HG03159 (cell line): Measurements from ENCODE around the gene MT1B.
A peak's percentile ranks its signal among the peaks of the same experiment; 100 is the strongest.

ENCODE experiments used
- ATAC-seq: cut with Tn5 transposase; IDR thresholded peaks from one replicate; pipeline ENCODE4 v1.9.1; 2021; ENCODE audit warnings: mild to moderate bottlenecking, moderate library complexity; ENCODE audit not compliant: unreplicated experiment

MT1B gene

GRCh38 chr16:56651586-56651985, at the start of gene MT1B:
MT1B (plus strand) TSS chr16:56651886; CDS start chr16:56651954, 68 bp downstream.
- no peak for ATAC-seq

- no peak for ATAC-seq
Measured at GRCh38 chr16:56603589-56603988, 48.1 kb upstream of the MT1B start.

DNA sequence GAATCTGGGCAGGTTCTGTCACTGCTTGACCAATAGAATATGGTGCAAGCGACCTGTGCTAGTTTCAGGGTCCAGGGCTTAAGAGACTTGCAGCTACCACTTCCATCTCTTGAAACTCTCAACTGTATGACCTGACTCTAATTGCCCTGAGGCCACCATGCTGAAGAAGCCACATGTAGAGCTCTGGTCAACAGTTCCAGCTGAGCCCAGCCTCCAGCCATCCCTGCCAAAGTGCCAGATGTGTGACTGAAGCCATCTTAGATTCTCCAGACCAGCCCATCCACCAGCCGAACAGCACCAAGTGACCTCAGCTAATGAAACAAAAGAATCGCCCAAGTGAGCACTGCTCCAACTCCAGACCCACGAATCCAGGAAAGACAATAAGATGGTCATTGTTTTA, 46.7 kb upstream of the MT1B start:
- no peak for ATAC-seq

- ATAC-seq, result no peak
Measured at GRCh38 chr16:56605475-56605874, 46.2 kb upstream of the MT1B start.

GRCh38 chr16:56606071-56606475, 45.6 kb upstream of the MT1B start:
- ATAC-seq, result no peak

DNA sequence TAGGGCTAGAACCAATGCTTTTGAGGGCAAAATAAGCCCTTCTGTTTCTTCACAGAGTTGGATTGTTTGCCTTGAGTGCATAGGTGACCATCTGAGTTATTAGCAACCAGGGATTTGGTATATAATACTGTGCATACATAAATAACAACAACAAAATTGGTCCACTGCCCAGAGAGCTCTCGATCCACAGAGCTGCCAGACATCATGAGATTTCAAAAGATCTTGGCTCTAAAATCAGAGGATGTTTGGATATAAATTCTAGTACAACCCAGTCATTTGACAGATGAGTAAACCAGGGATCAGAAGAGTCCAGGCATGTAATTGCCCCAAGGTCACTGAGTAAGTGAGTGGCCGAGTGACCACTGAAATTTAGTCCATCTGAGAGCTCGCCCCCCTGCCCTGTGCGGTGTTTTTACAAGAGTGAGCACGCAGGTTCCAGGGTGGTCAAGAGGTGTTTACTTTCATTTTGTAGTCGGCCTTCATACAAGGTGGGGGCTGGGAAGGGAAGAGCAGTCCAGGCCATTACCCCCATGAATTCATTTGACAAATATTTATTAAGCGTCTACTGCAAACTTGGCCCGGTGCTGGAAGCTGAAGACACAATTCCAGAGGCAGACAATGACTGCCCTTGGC, 45.1 kb upstream of the MT1B start:
- no peak for ATAC-seq

DNA sequence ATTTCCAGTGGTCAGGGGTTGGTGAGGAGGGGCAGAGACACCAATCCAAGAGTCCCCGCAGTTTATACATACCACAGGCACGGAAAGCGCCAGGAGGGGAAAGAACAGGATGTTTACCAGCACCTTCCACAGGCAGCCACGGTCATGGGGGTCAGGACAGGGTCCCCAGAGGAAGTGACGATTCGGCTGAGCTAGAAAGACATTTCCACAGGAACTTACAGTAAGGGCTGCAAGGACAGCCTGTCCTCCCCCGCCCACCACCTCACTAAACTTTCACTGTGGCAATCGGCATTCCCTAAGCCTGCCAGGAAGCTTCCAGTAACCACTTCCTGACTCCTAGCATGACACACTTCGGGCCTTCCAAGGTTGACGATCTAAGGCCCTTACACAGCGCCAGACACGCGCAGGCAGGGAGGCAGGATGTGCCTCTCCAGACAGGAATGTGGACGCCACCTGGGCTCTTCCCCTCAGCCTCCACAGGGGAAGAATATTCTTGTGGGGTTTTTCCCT, 44.5 kb upstream of the MT1B start:
- ATAC-seq, result no peak

- no peak for ATAC-seq
Measured at GRCh38 chr16:56607675-56608042, 44.0 kb upstream of the MT1B start.

- ATAC-seq, result peak; percentile 88
Measured at GRCh38 chr16:56608043-56608875, 43.4 kb upstream of the MT1B start, which contains the start of gene MT2A. MT2A (plus strand) TSS chr16:56608584; CDS start chr16:56608656, 72 bp downstream.

GRCh38 chr16:56608876-56609462, 42.7 kb upstream of the MT1B start:
- no peak for ATAC-seq

DNA sequence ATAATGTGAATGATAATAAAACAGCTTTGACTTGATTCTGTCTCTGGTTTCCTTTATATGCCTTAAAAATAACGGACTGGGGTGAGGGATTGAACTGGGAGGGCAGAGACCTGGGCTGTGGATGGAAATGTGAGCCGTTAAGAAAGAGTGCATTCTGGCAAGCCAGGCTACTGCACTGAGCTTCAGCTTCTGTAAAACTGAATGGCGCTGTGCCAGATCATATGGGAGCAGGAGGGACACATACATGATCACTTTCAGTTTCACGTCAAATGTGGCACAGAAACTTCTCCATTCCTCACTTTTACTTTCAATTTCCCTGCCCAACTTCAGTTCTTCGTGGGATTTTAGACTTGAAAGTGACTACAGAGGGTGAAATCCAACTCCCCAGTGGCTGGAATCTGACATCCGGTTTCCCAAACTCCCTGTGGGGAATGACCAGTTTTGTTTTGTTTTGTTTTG, 42.2 kb upstream of the MT1B start:
- ATAC-seq, result peak; percentile 51

GRCh38 chr16:56610017-56610608, 41.6 kb upstream of the MT1B start:
- no peak for ATAC-seq

- no peak for ATAC-seq
Measured at GRCh38 chr16:56610609-56611111, 41.0 kb upstream of the MT1B start.

GRCh38 chr16:56611281-56611833, 40.3 kb upstream of the MT1B start:
- ATAC-seq, result no peak

GRCh38 chr16:56613706-56614105, 38.0 kb upstream of the MT1B start:
- no peak for ATAC-seq

DNA sequence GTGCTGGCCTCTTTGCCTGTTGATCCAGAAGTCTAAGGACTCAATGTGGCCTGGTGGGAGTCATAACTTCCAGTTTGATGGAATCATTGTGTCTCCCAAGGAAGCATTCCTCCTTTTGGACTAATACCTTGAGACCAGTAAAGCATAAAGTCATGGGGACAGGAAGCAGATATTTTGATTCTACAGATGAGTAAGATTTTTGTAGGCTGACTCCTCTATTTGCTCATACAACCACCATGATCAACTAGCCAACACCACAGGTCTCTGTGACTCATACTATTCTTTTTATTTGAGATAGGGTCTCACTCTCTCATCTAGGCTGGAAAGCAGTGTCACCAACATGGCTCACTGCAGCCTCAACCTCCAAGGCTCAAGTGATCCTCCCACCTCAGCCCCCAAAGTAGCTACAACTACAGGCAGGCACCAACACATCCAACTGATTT, 37.1 kb upstream of the MT1B start:
- no peak for ATAC-seq

DNA sequence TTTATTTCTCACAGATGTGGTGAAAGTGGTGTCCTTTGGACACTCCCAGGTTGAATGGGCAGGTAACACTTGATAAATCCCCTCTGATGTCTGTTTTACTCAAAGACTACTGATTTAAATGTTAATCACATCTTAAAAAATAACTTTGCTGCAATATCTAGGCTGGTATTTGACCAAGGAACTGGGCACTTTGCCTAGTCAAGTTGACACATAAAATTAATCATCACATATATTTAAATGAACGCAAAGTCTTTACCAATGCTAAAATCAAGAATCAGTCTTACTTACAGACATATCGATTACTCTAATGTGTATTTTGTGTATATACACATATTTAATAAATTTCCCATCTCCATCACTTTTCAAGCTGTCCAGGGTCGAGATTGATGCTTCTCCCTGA, 36.3 kb upstream of the MT1B start:
- no peak for ATAC-seq

- ATAC-seq, result no peak
Measured at GRCh38 chr16:56616608-56617211, 35.0 kb upstream of the MT1B start.

- no peak for ATAC-seq
Measured at GRCh38 chr16:56617212-56618085, 34.2 kb upstream of the MT1B start.
